GM21515 (cell line): Measurements from ENCODE around the gene AFAP1L2.

ENCODE experiments used
- ATAC-seq: cut with Tn5 transposase; IDR thresholded peaks from one replicate; pipeline ENCODE4 v1.9.1; 2021; ENCODE audit not compliant: unreplicated experiment

The AFAP1L2 gene

GRCh38 chr10:114276066-114276465 lies 128.2 kb downstream of the AFAP1L2 start:
- no peak for ATAC-seq

DNA sequence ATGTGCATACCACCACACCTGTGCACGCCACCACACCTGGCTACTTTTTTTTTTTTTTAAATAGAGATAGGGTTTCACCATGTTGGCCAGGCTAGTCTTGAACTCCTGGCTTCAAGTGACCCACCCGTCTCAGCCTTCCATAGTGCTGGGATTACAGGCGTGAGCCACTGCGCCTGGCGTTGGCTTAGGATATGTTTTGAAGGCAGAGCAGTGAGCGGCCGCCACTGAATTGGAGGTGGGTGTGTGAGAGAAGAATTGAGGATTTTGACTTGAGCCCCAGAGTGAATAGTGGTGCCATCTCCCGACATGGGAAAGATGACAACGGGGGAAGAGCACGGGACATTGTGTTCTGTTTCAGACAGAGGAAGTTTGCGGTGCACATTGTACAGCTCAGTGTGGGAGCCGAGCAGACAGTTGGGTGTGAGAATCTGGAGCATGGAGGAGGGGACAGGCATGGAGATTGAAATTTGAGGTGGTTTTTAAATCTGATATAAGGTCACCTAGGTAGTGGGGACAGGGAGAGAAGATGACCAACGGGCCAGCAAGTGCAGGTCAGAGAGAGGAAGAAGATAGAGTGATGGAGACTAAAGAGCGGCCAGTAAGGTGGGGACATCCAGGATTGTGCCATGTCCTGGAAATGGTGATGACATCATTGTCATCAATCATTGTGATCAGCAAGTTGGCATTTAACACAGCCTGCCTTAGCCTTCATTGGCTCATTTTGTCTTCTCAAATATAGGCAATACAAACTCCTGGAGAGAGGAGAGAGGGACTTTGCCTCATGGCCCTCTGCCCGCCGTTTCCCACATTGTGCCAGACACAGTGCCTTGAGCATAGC lies 129.5 kb downstream of the AFAP1L2 start:
- ATAC-seq: no peak

GRCh38 chr10:114273910-114274309 lies 130.4 kb downstream of the AFAP1L2 start:
- no peak for ATAC-seq

GRCh38 chr10:114272696-114273095 lies 131.6 kb downstream of the AFAP1L2 start:
- no peak for ATAC-seq

DNA sequence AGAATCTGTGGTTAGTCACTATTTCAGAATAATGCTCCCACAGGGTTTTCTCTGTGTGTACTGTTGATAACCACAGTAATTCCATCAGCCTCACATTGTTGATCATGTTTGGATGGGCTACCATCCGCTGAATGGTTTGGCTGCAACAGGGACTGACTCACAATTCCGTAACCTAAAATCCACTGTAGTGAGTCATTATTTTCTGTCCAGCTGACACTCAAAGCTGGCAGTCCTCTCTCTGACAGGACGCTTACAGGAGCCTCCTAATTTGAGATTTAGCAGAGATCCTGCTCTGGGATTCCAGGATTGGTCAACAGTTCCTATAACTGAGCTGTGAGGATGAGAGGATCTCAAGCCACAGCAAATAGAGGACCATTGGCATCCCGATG lies 132.5 kb downstream of the AFAP1L2 start:
- ATAC-seq: no peak

DNA sequence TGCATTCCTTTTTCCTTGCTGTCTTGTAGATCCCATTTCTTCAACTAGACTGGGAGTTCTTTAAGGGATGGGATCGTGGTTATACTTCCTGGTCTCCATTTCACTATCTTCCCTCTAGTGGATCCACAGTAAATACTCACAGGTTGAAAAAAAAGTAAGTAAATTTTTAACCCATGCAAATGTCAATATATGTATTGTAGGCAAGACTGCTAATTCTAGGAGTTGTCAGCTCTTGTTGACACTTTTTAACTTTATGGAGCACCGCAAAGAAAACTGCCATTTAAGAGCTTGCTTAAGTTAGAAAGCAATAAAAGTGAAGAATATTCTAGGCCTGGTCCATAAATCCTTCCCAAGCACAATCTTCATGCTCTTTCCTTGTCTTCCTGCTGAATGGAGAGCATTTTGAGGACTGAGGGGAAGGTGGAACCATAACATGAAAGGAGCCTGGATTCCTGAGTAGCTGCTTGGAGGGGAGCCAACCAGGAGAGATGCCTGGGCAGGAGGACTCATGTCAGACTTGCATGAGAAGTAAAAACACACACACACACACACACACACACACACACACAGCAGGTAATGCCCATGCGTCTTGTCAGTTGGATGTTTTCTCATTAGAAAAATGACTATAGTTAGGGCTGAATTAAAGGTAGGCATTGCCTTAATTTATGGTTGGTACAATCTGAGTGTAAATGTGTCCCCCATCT lies 133.1 kb downstream of the AFAP1L2 start:
- ATAC-seq: no peak

DNA sequence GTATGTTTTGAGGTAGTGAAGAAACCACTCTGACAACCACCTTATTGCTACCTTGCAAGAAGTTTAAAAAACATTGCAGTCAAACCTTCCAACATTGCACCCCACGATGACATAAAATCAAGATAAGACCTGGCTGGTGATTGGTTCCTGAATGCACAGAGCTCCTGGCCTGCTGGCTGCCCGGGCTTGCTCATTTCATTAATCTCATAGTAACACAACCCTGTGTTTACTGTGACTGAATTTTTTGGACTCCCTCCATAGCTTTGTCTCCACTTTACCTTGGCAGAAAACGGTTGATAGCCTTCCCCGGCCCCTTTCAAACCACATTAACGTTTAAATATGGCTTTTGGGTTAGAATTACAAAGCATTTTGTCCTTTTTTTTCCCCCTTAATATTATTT lies 137.8 kb downstream of the AFAP1L2 start:
- no peak for ATAC-seq

DNA sequence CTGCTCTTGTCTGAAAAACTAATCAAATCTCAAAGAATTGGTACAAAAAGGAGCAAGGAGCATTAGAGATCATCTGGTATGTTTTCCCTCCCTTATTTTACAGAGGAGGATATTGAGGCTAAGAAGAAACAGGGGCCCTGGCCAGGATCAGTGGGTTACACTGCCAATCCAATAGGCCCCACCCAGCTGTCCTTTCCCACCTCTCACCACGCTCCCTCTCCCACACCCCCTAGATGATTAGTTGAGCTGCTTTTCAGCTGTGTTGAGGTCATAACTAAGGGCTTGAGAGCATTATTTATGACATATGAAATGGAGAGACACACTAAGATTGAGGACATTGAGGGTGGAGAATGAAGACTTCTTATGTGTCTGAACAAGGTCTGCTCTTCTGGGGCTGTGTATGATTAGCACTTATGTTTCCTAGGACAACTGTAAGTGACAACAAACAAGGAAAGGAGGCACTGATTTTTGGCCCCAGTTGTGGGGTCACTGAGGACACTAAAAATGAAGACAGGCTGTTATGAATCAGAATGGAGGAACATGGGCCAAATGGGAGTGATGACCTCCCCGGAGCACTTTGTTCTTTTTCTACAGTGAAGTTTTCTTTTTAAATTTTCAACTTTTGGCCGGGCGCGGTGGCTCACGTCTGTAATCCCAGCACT lies 138.8 kb downstream of the AFAP1L2 start:
- no peak for ATAC-seq

DNA sequence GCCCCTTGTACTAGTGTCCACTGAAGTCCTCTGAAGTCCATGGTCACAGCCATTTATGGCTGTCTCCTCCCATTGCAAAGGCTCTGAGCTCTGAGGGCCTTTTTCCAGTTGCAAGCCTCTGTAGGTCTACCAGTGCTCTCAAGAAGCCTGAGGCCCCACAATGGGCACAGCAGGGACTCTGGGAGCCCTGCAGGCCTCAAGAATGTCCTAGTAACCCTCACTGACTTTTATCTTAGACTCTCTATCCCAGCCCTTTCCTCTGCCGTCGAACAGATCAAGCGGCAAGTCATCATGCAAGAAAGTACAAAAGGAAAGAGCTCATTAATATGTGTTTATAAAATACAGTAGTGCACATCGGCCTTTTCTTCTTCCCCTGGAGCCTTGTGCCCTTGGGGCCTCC lies 141.8 kb downstream of the AFAP1L2 start:
- no peak for ATAC-seq

DNA sequence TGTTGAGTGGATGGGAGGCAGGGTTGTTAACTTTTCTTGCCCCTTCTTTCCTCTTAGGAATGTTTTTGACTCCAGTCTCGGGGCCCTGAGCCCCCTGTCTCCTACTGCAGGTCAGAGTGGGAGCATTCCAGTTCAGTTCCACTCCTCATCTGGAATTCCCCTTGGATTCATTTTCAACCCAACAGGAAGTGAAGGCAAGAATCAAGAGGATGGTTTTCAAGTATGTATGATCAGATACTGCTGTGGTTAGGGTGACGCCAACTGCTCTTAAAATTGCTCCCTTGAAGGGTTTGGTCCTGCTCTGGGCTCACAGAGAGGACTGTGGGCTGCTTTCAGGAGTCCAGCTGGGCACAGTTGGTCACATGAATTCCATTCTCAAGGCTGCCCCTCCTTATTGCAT lies 143.2 kb downstream of the AFAP1L2 start:
- ATAC-seq: no peak

DNA sequence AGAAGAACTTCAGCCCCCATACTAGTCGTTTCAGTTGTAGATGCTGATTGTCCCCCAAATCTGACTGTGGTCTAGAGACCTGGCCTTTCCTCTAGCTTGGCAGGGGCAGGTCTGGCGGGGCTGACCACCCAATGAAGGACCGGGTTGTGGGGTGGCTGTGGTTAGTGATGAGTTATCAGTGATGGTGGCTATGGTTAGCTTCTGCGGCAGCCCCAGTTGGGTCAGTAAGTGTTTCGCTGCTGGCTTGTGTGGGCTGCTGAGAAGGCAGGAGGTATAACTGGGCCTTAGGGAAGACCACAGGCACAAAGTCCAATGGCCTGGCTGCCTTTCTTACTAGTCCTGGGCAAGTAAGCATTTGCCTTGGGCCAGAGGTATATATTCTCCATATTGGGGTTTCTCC lies 143.9 kb downstream of the AFAP1L2 start:
- ATAC-seq: no peak

DNA sequence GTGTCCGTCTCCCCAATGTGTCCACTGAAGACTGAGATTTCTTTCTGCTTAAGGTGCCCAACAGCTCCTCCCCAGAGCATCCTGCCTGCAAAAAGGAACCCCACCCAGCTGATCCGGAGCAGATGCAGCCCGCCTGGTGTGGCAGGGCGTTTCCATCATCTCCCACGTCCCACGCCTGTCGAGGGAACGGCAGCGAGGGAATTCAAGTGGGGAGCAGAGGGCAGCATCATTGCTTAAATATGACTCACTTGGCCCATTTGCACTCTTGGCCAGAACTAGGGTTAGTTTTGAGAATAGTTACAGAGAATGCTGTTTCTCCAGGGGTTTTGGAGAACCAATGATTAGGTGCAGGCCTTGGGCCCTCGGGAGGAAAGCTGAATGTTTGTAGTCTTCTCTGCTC lies 144.5 kb downstream of the AFAP1L2 start:
- no peak for ATAC-seq

DNA sequence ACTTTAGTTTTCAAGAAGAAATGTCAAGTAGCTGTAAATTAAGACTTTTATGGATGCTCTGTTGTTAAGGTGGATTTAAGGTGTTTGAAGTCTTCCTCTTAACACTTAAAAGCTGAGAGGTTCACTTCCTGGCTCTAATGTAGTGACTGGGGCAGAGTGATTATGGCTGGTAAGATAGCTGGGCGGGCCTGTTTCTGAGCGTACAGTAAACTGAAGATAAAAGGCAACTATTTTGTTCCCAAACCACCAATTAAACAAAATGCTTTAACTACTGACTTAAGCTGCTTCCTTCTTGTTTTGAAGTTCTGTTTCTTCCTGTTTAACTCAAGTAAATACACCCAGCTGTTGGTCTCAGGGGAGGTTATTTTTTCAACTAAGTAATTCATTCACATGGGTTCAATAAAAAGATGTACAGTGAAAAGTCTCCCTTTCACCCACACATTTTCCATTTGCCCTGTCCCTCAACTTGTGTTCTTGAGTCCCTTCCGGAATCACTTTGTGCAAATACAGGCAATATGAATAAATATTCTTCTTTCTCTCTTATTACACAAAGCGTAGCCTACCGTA lies 145.9 kb downstream of the AFAP1L2 start:
- ATAC-seq: no peak

GRCh38 chr10:114257498-114257897 lies 146.8 kb downstream of the AFAP1L2 start:
- no peak for ATAC-seq

- ATAC-seq: no peak
Measured at GRCh38 chr10:114256822-114257221, 147.5 kb downstream of the AFAP1L2 start.

DNA sequence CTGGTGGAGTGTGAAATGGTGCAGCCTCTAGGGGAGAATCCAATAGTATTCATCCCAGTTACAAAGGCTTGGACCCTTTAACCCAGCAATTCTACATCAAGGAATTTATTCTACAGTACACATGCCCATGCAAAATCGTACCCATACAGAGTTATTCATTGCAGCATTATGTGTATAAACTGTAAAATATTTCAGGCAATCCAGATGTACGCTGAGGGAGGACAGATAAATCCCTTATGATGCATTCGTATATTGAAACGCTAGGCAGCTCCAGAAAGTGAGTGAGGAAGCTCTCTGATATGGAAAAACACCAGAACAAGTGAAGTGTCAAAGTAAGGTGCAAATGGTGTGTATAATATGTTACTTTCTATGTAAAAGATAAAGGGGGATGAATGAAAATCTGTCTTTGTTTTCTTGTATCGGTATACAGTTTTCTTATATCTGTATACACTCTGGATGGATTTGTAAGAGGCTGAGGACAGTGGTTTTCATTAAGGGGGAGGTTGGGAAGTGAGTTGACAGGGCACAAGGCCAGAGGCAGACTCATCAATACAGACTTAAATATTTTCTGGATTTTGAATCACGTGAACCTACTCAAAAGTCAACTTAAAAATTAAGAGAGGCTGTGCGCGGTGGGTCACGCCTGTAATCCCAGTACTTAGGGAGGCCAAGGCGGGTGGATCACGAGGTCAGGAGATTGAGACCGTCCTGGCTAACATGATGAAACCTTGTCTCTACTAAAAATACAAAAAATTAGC lies 148.1 kb downstream of the AFAP1L2 start:
- ATAC-seq: no peak

- no peak for ATAC-seq
Measured at GRCh38 chr10:114255227-114255626, 149.1 kb downstream of the AFAP1L2 start.

GRCh38 chr10:114252883-114253282 lies 151.4 kb downstream of the AFAP1L2 start:
- no peak for ATAC-seq

- ATAC-seq: no peak
Measured at GRCh38 chr10:114252092-114252491, 152.2 kb downstream of the AFAP1L2 start.

DNA sequence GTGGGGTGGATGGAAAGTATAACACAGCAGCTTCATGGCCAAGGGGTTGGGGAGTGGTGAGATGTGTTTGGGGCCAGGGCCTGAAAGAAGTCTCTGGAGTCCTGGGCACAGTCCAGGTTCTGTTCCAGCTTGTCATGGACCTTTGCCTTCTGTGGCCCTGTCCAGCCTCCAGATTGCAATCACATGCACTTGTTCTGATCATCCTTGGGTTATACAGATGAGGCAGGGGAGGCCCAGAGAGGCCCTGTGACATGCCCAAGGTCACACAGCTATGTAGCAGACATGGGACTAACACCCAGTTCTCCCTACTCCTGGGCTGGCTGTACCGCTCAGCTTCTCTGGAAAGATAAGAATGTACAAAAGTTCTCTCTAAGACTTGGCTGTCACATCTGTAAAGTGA lies 153.6 kb downstream of the AFAP1L2 start:
- ATAC-seq: no peak

- no peak for ATAC-seq
Measured at GRCh38 chr10:114250236-114250635, 154.1 kb downstream of the AFAP1L2 start.
